NB4 (cell line): ENCODE results near the gene SETDB1.

Experiments
- CTCF ChIP-seq: IDR thresholded peaks from one replicate; pipeline ENCODE4 v1.5.1; 2012; ENCODE audit warnings: low read depth, low read length
- POLR2A ChIP-seq: IDR thresholded peaks from 2 replicates; pipeline ENCODE4 v1.6.1; 2011; ENCODE audit warnings: mild to moderate bottlenecking; ENCODE audit not compliant: insufficient read length; ENCODE audit errors: extremely low read depth

GRCh38 chr1:150944856-150945255 is 18.7 kb downstream of the SETDB1 start:
- TF ChIP-seq CTCF (no peak), POLR2A (no peak)
